Measurements from ENCODE around the gene DENND2A.

The DENND2A gene

DNA sequence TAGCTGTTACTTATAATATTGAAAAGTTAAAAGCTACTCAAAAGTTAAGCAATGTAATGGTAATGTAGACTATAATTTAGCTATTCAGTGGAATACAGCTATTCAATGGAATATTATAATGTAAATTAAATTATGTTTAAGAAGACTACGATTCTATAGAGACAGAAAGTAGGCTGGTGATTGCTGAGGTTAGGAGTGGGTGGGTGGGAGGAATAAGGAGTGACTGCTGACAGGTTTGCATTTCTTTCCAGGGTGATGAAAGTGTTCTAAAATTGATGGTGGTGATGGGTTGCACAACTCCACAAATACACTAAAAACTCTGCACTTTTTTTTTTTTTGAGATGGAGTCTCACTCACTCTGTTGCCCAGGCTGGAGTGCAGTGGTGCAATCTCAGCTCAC lies 21.4 kb downstream of the DENND2A start:
- DNase-seq (ENCODE audit: low read depth in 2 of 2) = no peak

DNA sequence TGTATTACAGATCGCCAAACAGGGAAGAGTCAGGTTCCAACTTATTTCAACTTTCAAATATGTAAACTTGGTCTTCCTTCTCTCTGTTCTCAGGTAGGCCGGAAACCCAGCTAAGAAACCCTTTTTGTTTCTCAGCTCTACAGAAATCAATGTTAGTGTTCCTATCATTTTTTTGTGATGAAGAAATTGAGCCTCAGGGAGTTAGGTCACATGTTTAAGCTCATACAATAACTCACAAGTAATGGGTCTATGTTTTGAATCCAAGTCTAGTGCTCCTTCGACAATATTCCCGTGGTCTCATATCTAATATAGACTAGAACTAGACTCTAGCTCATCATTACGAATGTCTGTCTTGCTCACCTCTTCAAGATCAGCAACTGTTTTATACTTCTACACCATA lies 22.3 kb downstream of the DENND2A start:
- no peak for DNase-seq (ENCODE audit: low read depth in 2 of 2)

DNA sequence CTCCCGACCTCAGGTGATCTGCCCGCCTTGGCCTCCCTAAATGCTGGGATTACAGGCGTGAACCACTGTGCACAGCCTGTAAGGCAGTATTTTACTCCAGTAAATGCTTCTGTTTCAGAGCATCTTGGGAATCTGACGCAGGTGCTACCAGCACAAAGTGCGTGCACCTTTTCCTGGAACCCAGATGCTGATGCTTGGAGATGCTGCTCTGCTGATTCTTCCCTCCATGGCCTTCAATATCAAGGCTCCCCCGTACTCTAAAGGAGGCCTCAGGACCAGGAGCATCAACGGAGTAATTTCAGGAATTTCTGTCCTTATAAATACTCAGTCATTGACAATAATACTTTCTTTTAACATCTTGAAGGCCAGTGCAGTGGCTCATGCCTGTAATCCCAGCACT lies 23.5 kb downstream of the DENND2A start:
- no peak for DNase-seq (ENCODE audit: low read depth in 2 of 2)

DNA sequence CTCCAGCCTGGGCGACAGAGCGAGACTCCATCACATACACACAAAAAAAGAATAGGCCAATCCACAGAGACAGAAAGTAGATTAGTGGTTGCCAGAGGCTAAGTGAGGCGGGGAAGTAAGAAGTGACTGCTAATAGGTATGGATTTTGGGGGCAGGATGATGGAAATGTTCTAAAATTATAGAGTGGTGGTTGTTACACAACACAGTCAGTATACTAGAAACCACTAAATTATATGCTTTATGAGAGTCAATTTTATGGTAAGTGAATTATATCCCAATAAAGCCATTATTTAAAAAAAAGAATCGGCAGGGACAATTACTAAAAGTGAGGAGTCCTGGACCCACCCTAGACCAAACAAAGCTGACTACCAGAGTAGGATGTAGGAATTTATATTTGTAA lies 24.3 kb downstream of the DENND2A start:
- DNase-seq (ENCODE audit: low read depth in 2 of 2) = no peak

DNA sequence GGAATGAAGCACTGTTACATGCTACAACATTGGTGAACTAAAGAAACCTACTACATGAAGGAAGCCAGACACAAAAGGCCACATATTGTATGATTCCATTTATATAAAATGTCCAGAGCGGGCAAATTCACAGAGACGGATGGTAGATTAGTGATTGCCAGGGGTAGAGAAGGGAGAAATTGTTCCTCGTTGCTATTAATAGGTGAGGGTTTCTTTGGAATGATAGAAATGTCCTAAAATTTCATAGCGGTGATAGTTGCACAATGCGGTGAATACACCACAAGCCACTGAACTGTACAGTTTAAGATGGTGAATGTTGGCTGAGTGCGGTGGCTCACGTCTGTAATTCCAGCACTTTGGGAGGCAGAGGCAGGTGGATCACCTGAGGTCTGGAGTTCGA lies 29.0 kb downstream of the DENND2A start:
- DNase-seq (ENCODE audit: low read depth in 2 of 2) = no peak

DNA sequence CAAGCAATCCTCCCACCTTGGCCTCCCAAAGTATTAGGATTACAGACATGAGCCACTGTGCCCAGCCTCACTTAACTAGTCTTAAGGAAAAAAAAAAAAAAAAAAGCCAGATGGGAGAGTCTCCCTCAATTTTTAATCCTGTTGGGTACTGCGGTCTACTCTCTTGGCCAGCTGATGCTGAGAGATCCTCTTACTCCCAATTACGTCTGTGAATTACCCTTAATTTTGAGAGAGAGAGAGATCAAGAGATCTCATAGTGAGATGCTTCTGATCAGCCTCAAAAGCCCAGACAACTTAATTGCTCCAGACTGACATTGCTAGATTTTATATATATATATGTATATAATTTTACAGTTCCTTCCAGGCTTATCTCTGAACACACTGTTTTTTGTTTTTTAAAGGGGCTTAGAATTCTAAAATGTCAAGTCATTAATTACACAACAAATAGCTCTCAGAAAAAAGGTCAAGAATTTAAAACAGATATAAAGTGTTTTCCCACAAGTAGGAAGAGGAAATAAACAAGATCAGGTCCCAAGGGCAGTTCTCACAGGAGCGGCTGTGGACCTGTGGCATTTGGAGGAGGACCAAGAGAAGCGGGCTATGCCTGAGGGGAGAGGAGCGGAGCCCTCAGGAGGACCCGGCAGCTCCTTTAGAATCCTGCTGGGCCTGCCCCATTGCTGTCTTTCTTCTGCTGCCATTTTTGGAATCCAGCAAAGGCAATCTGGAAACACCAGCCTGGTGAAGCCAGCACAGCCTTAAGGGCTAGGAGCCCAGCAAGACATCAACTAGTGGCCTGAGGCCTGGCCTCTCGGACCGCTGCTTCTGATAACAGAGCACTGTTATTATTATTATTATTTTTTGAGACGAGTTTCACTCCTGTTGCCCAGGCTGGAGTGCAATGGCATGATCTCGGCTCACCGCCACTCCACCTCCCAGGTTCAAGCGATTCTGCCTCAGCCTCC lies 30.1 kb downstream of the DENND2A start:
- DNase-seq (ENCODE audit: low read depth in 2 of 2) = no peak

DNA sequence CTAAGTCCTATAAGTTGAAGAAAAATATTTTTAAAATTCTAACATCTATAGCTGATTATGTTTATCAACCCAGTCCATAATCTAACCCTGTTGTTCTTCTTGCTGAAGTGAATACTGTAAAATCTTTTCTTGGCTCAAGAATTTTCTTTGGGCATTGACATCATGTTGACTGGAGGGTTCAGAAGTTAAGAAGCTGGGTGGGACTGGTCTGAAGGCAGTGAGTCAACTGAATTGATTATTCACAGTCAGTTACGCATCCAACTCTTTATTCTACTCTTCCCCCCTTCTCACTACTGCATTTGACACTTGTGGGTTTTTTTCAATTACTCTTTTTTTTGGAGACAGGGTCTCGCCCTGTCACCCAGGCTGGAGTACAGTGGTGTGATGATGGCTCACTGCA lies 31.0 kb downstream of the DENND2A start:
- no peak for DNase-seq (ENCODE audit: low read depth in 2 of 2)

DNA sequence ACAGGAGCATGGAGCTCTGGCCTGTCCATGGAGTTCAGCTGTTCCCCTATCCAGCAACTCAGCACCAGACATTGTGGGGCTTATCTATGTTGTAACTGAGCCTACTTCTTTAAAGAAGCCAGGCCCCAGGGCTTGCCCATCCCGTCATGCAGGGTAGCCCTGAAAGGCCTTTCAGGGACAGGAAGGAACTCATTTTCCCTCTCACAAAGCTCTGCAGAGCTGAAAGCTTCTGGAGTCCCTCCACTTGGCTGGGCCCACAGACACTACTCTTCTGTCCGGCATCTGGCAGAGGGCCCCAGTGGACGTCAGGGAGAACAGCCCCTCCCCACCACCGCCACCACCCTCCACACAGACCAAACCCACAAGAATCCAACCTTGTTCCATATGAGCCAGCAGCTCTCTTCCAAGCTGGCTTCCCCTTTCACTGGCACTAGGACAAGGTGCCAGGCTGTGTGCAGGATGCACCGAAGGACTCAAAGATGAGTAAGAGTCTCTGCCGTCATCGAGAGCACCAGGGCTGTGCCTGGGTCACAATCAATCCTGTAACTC lies 33.1 kb downstream of the DENND2A start:
- DNase-seq (ENCODE audit: low read depth in 2 of 2) = no peak

DNA sequence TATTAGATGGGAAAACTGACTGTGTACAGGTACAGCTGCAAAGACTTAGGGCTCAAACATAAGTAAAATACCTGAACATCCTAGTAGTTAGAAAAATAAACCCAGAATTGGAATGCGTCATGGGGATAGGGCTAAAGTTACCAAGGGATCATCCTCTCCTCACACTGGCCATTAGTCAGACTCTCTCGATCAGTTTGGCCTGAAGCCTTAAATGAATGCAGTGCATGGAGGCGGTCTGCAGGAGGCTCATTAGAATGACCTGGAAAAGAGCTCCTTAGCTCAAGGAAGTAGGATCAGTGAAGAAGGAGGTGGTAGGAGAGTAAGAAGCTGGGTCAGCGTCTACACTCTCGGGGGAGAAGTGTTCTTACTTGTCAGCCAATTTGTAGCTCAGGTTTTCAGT lies 35.3 kb downstream of the DENND2A start:
- DNase-seq (ENCODE audit: low read depth in 2 of 2) = no peak

DNA sequence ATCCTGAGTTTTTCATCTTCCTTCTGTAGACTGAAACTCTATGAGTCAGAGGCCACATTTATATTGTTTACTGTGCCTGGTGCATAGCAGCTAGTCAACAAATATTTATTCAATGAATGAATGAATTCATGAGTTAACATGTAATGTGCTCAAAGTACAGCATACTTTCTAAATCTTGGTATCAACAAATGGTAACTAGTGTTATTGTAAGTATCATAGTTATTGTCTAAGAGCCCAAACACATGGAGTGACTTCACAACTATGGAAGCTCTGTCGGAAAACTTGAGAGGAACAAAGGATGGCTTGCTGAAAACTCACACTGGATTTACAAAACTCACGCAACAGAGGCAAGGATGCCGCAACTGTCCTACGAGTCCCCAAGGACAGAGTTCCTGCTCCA lies 35.9 kb downstream of the DENND2A start:
- DNase-seq (ENCODE audit: low read depth in 2 of 2) = no peak

DNA sequence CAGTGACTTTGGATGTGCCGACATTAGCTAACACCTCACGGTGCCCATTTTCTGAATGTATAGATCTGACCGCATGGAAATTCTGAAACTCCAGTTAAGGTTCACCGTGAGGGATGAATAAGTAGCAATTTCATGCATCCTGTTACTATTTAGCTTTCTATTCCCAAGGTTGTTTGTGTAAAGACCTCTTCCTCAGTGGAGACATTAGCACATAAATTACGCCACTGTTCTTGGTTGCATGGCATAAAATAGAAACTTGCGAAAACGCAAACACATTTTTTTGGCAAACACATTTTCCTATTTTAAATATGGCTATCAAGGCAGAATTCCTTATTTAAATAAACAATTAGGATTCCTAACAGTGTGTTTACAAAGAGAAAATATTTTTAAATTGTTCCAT lies 36.5 kb downstream of the DENND2A start:
- no peak for DNase-seq (ENCODE audit: low read depth in 2 of 2)

DNA sequence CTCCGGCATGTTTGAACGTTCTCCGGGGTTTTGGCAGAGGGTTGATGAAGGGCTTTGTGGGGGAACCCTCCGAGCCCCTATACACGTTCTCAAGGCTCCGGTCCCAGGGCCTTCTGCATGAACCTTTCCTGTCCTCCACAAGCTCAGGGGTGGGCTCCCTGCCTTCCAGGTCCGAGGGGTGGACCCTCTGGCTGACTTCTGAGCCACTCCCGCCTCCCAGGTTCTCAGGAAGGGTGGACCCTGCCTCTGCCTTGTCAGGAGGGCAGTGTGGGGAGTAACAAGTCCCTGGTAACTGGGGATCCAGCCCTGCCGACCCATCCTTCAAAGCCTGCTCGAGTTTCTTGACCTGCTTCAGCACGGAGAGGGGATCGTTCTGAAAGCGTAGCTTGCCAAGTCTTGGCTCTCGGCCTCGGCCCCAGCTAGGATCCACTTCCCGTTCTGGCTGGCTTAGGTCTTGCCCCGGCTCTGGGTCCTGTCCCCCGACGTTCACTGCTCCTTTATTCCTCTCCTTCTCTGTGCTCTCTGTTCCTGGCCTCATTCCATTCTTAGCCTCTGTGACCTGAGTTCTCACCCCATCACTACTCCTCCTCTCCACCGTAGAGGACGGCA lies 38.9 kb downstream of the DENND2A start:
- no peak for DNase-seq (ENCODE audit: low read depth in 2 of 2)

DNA sequence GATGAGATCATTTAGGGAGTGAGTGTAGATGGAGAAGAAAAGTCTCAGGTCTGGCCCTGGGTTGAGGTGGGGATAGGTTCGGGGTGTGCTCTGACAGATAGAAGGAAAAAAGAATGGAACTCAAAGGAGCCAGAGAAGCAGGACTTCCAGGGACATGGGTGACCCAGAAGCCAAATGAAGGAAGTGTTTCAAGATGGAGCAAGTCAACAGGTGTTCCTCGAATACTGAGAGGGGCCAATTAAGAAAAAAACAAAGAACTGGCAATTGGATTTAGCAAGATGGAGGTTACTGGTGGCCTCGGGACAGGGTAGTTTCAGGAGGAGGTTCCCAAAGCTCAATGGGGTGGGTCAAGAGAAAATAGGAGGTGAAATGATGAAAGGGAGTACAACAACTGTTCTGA lies 40.3 kb downstream of the DENND2A start:
- no peak for DNase-seq (ENCODE audit: low read depth in 2 of 2)

DNA sequence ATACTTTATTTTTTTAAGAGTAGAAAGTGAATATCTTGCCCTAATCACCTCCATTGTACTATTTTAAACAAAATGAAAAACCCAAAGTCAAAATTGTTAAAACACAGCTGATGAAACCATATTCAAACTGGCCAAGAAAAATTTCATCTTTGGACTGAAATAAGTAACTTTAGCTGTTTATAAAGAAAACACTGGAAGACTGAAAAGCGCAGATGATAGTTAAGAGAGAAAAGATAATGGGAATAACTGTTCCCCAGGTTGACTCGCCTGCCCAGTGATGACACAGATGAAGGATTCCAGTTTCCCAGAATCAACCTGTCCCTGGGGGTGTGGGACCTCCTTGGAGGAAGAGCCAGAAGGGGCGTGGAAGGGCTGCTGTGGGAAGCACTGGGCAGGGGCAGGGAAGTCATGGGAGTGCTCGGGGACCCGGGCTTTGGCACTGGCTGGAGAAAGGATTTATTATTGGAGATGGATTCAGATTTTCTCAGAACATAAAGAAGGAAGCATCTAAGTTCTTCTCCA lies 43.1 kb downstream of the DENND2A start:
- no peak for DNase-seq (ENCODE audit: low read depth in 2 of 2)

DNA sequence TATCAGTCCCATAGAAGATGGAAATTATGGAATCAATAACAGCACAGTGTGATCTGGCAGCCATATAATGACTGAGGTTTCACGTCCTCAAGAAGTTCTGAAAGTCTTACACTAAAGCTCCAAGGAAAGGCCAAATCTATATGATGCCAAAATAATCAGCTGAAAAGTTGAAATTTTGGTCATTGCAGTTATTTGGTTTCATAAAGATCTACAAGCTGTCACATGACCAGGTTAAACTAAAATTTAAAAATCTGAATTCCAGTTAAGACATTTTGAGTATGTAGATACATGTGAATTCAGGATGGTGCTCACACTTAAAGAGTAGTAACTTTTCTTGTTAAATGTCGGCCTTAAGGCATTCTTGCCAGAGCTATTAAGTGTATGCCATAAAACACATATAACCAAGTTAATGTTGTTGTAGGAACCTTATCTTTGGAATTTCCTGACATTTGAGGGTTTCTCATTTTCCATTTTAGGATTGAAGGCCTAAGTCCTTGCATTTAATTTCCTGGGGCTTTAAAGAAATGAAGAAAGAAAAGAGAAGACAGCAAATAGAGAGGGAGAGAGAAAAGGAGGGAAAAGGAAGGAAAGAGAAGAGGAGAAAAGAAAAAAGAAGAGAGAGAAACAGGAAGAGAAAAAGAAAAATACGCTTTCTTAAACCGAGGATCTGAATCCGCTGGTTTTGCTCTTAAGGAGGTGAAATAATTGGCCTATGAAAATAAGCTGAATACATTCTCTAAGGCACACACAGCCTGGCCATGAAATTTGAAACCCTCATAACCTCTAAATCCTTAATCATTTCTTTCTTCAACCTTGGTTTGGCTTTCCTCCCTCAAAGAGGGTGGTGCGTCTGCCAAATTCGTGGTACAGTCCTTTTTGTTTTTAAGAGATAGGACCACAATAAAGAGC lies 43.8 kb downstream of the DENND2A start:
- DNase-seq (ENCODE audit: low read depth in 2 of 2) = no peak

DNA sequence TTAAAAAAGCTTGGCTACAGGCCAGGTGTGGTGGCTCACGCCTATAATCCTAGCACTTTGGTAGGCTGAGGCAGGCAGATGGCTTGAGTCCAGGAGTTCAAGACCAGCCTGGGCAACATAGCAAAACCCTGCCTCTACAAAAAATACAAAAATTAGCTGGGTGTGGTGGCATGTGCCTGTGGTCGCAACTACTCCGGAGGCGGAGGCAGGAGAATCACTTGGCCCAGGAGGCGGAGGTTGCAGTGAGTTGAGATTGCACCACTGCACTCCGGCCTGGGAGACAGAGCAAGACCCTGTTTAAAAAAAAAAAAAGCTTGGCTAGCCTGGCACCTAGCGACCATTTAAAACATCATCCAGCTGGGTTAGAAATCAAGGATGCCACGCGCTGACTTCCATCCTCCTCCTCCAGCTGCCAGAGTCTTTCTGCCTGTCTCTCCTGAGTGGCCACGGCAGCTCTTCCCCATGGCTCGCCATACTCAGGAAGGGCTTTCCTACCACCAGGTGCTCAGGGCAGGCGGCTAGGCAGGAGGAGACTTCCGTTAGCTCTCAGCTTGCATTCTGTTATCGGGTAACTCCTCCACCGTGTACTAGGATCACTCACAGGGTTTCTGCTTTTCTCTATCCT lies 45.0 kb downstream of the DENND2A start:
- no peak for DNase-seq (ENCODE audit: low read depth in 2 of 2)

DNA sequence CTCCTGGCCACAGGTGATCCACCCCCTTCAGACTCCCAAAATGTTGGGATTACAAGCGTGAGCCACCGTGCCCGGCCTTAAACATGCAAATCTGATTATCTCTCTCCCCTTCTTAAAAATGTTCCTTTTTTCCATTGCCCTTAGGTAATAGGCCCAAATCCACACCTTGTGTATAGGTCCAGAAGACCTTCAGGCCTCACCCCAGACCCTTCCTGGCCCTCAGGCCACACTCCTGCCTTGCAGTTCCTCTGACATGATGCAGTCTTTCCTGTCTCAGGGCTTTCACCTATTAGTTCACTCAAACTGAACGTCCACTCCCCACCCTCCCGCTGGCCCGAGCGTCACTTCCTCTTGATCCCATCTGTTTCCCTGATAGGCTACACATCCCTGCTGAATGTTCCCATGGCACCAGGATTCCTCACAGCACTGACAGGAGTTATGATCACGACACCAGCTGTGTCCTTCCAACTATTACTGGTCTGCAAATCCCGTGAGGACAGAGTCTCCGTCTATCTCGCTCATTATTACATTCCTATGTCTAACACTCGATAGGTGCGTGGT lies 46.4 kb downstream of the DENND2A start:
- DNase-seq (ENCODE audit: low read depth in 2 of 2) = no peak

DNA sequence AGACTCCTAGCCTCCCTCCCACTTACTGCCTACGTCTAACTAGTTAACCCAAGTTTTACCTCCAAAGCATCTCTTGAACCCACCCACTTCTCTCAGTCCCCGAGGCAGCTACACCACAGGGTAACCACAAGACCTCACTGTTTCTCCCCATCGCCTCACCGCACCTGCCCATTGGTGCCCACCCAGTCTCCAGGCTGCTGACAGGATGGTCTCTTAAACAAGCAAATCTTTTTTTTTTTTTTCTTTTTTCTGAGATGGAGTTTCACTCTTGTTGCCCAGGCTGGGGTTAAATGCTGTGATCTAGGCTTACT lies 47.0 kb downstream of the DENND2A start:
- DNase-seq (ENCODE audit: low read depth in 2 of 2) = no peak

DNA sequence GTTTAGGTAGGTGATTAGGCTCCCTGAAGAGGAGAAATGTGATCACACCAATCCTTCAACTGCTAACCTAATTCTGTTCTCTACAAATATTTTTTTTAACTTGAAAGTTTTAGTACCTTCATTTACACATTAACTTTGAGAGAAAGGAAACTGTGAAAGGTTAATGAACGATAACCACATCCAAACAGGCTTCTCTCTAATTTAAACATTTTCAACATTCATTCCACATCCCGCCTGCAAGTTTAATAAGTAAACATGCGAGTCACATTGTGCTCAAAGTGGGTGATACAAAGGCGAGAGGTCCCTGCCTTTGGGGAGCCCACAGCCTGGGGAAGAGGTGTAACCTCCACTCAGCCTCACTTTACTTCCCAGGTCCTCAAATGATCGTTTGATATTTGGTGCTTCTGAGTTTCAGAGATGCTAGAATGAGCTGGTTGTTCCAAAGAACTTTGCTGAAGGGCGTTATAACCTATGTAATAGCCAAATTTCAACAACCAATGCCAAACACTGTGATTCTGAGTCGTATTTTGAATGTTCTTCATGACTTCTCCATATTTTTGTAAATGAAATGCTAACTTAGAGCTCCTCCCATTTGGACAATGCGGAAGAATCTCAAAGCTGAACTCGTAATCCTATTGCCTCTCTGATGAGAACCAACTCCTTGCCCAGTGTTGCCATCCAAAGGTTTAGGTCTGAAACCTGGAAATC lies 47.5 kb downstream of the DENND2A start:
- DNase-seq (ENCODE audit: low read depth in 2 of 2) = no peak

DNA sequence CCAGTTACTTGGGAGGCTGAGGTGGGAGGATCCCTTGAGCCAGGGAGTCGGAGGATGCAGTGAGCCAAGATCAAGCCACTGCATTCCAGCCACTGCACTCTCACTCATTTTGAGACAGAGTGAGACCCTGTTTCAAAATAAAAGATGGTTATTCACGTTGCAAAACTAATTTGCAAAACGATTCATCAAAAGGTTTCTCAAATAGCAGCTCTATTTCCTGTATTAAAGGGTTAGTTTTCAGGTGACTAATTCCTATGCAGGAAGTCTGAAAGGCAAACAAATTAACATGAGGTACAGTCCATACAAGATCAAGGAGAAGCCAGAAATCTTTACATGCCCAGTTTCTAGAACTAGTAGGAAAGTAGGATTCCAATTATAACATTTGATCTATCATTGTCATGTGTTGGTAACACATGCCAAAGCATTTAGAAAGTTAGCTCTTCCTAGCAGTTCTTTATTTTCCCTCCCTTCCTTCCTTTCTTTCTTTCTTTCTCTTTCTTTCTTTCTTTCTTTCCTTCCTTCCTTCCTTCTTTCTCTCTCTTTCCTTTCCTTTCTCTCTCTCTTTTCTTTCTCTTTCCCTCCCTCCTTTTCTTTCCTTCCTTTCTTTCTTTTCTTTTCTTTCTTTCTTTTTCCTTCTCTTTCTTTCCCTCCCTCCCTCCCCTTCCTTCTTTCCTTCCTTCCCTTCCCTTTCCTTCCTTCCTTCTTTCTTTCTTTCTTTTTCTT lies 49.3 kb downstream of the DENND2A start:
- no peak for DNase-seq (ENCODE audit: low read depth in 2 of 2)
